HFF-Myc (cell line): ENCODE results near the gene ZNF385B.

Source experiments
- DNase-seq: peaks from one replicate; pipeline ENCODE4 v3.0.0-alpha.2; 2011; ENCODE audit warnings: low read depth; ENCODE audit errors: extremely low read depth
- H3K4me3 ChIP-seq: replicated peaks from 2 replicates; pipeline ENCODE4 v1.5.1; 2011; ENCODE audit warnings: low read depth, mild to moderate bottlenecking, control low read depth, low read length
- CTCF ChIP-seq: IDR thresholded peaks from 2 replicates; pipeline ENCODE4 v1.5.1; 2012; ENCODE audit warnings: mild to moderate bottlenecking, low read depth, low read length, control low read depth; ENCODE audit errors: missing control alignments

The ZNF385B gene

GRCh38 chr2:179622112-179622511 is 239.3 kb downstream of the ZNF385B start:
- no peak for TF ChIP-seq CTCF
- no peak for DNase-seq
- no peak overlapping the region for H3K4me3 ChIP-seq

- H3K4me3 ChIP-seq = no peak overlapping the region
- no peak for DNase-seq
- no peak for TF ChIP-seq CTCF
Observed at GRCh38 chr2:179619947-179620467, 241.4 kb downstream of the ZNF385B start.

- H3K4me3 ChIP-seq = no peak overlapping the region
- DNase-seq = no peak
- no peak for TF ChIP-seq CTCF
Observed at GRCh38 chr2:179614121-179614520, 247.3 kb downstream of the ZNF385B start.

- no peak for DNase-seq
- TF ChIP-seq CTCF = no peak
- H3K4me3 ChIP-seq = no peak overlapping the region
Observed at GRCh38 chr2:179613701-179614100, 247.7 kb downstream of the ZNF385B start.

- no peak for DNase-seq
- no peak overlapping the region for H3K4me3 ChIP-seq
- TF ChIP-seq CTCF = no peak
Observed at GRCh38 chr2:179613299-179613651, 248.1 kb downstream of the ZNF385B start.

GRCh38 chr2:179612591-179613298 is 248.7 kb downstream of the ZNF385B start:
- DNase-seq = no peak
- H3K4me3 ChIP-seq = no peak overlapping the region
- no peak for TF ChIP-seq CTCF

- no peak for DNase-seq
- no peak for TF ChIP-seq CTCF
- H3K4me3 ChIP-seq = no peak overlapping the region
Observed at GRCh38 chr2:179612108-179612507, 249.3 kb downstream of the ZNF385B start.
